ENCODE results near the gene MAML2.

DNA sequence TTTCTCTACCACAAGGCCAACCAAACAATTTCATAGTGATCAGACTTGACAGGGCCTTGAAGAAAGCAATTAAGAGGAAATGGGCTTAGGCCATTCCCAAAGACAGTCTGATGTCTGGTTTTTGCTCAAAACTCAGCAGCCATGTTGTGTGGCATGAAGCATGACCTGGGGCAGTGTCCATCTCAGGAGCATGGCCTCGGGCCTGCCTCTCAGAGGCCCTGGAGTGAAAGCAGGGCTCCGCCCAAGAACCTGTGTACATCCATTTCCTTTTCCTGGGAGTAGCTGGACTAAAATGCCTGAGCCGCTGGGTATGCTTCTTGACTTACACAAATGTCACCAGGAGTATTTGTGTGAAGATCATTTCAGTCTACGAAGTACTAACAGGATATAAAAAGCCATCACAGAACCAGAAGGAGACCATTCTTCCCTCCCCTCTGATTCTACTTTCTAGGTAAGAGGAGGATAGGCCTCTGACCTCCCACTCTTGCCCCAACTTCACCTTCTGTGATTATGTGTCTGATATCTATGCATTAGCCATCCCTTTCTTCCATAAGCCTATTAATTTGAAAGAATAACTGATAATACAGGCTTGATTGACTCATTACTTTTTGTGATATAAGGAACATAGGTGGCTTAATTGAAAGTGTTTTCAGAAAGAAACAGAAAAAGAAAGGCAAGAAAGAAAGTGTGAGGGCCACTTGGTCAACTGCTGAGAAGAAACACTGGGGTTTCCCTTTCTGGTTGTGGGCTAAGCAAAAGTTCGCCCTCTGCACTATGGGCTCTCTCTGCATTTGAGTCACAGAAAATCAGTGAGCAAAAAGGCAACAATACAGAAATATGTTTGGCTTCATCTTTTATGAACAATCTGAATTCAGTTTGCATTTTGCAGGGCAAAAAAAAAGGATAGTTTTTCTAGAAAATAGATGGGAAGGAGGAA, 230.5 kb downstream of the MAML2 start:
- TF ChIP-seq, protein P1, sequence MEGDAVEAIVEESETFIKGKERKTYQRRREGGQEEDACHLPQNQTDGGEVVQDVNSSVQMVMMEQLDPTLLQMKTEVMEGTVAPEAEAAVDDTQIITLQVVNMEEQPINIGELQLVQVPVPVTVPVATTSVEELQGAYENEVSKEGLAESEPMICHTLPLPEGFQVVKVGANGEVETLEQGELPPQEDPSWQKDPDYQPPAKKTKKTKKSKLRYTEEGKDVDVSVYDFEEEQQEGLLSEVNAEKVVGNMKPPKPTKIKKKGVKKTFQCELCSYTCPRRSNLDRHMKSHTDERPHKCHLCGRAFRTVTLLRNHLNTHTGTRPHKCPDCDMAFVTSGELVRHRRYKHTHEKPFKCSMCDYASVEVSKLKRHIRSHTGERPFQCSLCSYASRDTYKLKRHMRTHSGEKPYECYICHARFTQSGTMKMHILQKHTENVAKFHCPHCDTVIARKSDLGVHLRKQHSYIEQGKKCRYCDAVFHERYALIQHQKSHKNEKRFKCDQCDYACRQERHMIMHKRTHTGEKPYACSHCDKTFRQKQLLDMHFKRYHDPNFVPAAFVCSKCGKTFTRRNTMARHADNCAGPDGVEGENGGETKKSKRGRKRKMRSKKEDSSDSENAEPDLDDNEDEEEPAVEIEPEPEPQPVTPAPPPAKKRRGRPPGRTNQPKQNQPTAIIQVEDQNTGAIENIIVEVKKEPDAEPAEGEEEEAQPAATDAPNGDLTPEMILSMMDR (conservative IDR thresholded peaks at IDR 0.05; ENCODE audit: low read length): no peak
- no peak for TF ChIP-seq EZH2phosphoT487 (IDR thresholded peaks at IDR 0.05; ENCODE audit: borderline replicate concordance, low read depth, low read length)
